CD4-positive, CD25-positive, alpha-beta regulatory T cell (primary cell): ENCODE results near the gene EML2. TPM values are rescaled to one million over a fixed set of nuclear protein-coding genes. Genes with fewer than 3 reads are reported as not detected.
"Not testable (repeated sequence)": the region's sequence is repeated elsewhere in the genome, so short reads cannot be mapped to it uniquely, and the experiment has no call there.

Experiments
- ATAC-seq, 2 donors: fragments of 150-1000 bp; cut with Tn5 transposase; one replicate each; pipeline ENCODE4 v1.10.0; 2021; ENCODE audit warnings: low read depth in 2 of 2, moderate number of reproducible peaks in 2 of 2, moderate library complexity in 1 of 2
- DNase-seq, 3 donors: peaks; one replicate each; pipeline versions ENCODE4 v3.0.0 to v3.0.0-alpha.2; 2012 to 2022; ENCODE audit warnings: mixed read lengths in 1 of 3
- H3K27ac ChIP-seq: one replicate; pipeline ENCODE4 v1.7.0; 2013; ENCODE audit warnings: mild to moderate bottlenecking, low read length; ENCODE audit not compliant: insufficient read depth, poor library complexity, severe bottlenecking
- H3K27me3 ChIP-seq: one replicate; pipeline ENCODE4 v1.7.0; 2013; ENCODE audit warnings: low read length; ENCODE audit not compliant: control insufficient read depth, insufficient read depth
- H3K36me3 ChIP-seq: one replicate; pipeline ENCODE4 v1.7.0; 2013; ENCODE audit warnings: mild to moderate bottlenecking, low read length, moderate library complexity; ENCODE audit not compliant: control insufficient read depth, insufficient read depth
- H3K4me1 ChIP-seq: 2 replicates; pipeline ENCODE4 v1.7.0; 2013; ENCODE audit warnings: mild to moderate bottlenecking, low read length; ENCODE audit not compliant: insufficient read depth, control insufficient read depth, poor library complexity, severe bottlenecking
- H3K4me3 ChIP-seq: one replicate; pipeline ENCODE4 v1.7.0; 2013; ENCODE audit warnings: low read depth, mild to moderate bottlenecking, low read length, moderate library complexity
- H3K9me3 ChIP-seq, 2 experiments: 1 replicate in 1 of 2; 2 replicates in 1 of 2; pipeline ENCODE4 v1.7.0; 2013; ENCODE audit warnings: low read length in 2 of 2, mild to moderate bottlenecking in 1 of 2, moderate library complexity in 1 of 2; ENCODE audit not compliant: control insufficient read depth in 2 of 2
- H3K27ac Mint-ChIP-seq, 3 donors: one replicate each; pipeline ENCODE4 v1.8.0; 2020 to 2022; ENCODE audit warnings: mild to moderate bottlenecking in 3 of 3, mixed read lengths in 3 of 3, moderate library complexity in 2 of 3
- H3K27me3 Mint-ChIP-seq: one replicate; pipeline ENCODE4 v1.8.0; 2022; ENCODE audit warnings: mild to moderate bottlenecking, mixed read lengths
- H3K36me3 Mint-ChIP-seq: one replicate; pipeline ENCODE4 v1.8.0; 2020; ENCODE audit warnings: mixed read lengths
- H3K4me1 Mint-ChIP-seq, 4 donors: one replicate each; pipeline ENCODE4 v1.8.0; 2020 to 2022; ENCODE audit warnings: mixed read lengths in 4 of 4, mild to moderate bottlenecking in 1 of 4
- H3K4me3 Mint-ChIP-seq, 4 donors: one replicate each; pipeline ENCODE4 v1.8.0; 2020 to 2022; ENCODE audit warnings: mild to moderate bottlenecking in 4 of 4, mixed read lengths in 4 of 4, moderate library complexity in 3 of 4
- H3K9me3 Mint-ChIP-seq, 7 donors: one replicate each; pipeline ENCODE4 v1.8.0; 2020 to 2022; ENCODE audit warnings: mixed read lengths in 7 of 7, mild to moderate bottlenecking in 3 of 7, moderate library complexity in 2 of 7
- polyA plus RNA-seq, 4 donors: library from polyadenylated mRNA; unstranded; fragments of 300-500 nt; fragmentation: Illumina TruSeq; gene quantifications; one replicate each; pipeline ENCODE4 v1.2.3, GENCODE V29; 2021
- total RNA-seq: library from RNA; stranded (reverse); gene quantifications from one replicate; pipeline ENCODE4 v1.2.3, GENCODE V29; 2022

EML2 gene
- total and polyA plus RNA-seq, 5 donors from 2014 or later: 15.1 to 90.0 (median 21.2) TPM

GRCh38 chr19:45637890-45638667 lies 1.1 kb downstream of the EML2 start:
- H3K4me1 ChIP-seq: peaks cover 45% of the 10 kb centered on the region
- ATAC-seq (no peak), DNase-seq (no peak)
- no peaks in the 10 kb centered on the region for H3K9me3 ChIP-seq
- H3K4me3 ChIP-seq: peak overlapping the region; percentile 70
- peaks cover 3% of the 10 kb centered on the region for H3K36me3 Mint-ChIP-seq
- H3K9me3 Mint-ChIP-seq: no peaks in the 10 kb centered on the region
- no peaks in the 10 kb centered on the region for H3K27me3 ChIP-seq
- peaks cover 1% of the 10 kb centered on the region for H3K36me3 ChIP-seq
- H3K4me3 Mint-ChIP-seq: peak overlapping the region; percentile 72 to 98 (median 94)
- peaks cover 12 to 50% (median 22%) of the 10 kb centered on the region in 4 donors for H3K4me1 Mint-ChIP-seq
- no peak overlapping the region for H3K27ac ChIP-seq
- peaks cover 2% of the 10 kb centered on the region for H3K27me3 Mint-ChIP-seq
- peak overlapping the region in 2 of 3 donors; percentile 90 to 95 for H3K27ac Mint-ChIP-seq

GRCh38 chr19:45636902-45637301 lies 2.3 kb downstream of the EML2 start:
- H3K4me3 Mint-ChIP-seq: peak overlapping the region in 1 of 4 donors; percentile 44
- no peaks in the 10 kb centered on the region for H3K27me3 Mint-ChIP-seq
- H3K36me3 Mint-ChIP-seq: peaks cover 3% of the 10 kb centered on the region

GRCh38 chr19:45636275-45636674 lies 2.9 kb downstream of the EML2 start:
- Histone ChIP-seq H3K27ac (no peak overlapping the region), H3K9me3 (no peaks in the 10 kb centered on the region), H3K27me3 (no peaks in the 10 kb centered on the region), H3K4me3 (no peak overlapping the region), H3K4me1 (peaks cover 28% of the 10 kb centered on the region), H3K36me3 (peaks cover 3% of the 10 kb centered on the region)
- Mint-ChIP-seq H3K4me3 (peak overlapping the region in 1 of 4 donors; percentile 58), H3K27me3 (no peaks in the 10 kb centered on the region), H3K27ac (no peak overlapping the region), H3K9me3 (no peaks in the 10 kb centered on the region), H3K4me1 (peaks cover 7 to 37% (median 13%) of the 10 kb centered on the region in 4 donors), H3K36me3 (peaks cover 3% of the 10 kb centered on the region)
- DNase-seq (no peak), ATAC-seq (no peak)

More at GRCh38 chr19:45636902-45637301, 2.3 kb downstream of the EML2 start:
- DNase-seq: no peak
- peaks cover 3% of the 10 kb centered on the region for H3K36me3 ChIP-seq
- ATAC-seq: no peak
- peaks cover 34% of the 10 kb centered on the region for H3K4me1 ChIP-seq
- H3K4me1 Mint-ChIP-seq: peaks cover 9 to 43% (median 17%) of the 10 kb centered on the region in 4 donors
- no peaks in the 10 kb centered on the region for H3K9me3 ChIP-seq
- no peaks in the 10 kb centered on the region for H3K27me3 ChIP-seq
- no peak overlapping the region for H3K4me3 ChIP-seq
- H3K9me3 Mint-ChIP-seq: no peaks in the 10 kb centered on the region
- H3K27ac Mint-ChIP-seq: no peak overlapping the region
- H3K27ac ChIP-seq: no peak overlapping the region

- no peaks in the 10 kb centered on the region for H3K9me3 Mint-ChIP-seq
- H3K27ac Mint-ChIP-seq: peak overlapping the region in 1 of 3 donors; percentile 32
- H3K27me3 ChIP-seq: no peaks in the 10 kb centered on the region
- H3K27ac ChIP-seq: no peak overlapping the region
- peaks cover 18% of the 10 kb centered on the region for H3K36me3 ChIP-seq
- H3K4me3 ChIP-seq: no peak overlapping the region
- H3K27me3 Mint-ChIP-seq: no peaks in the 10 kb centered on the region
- H3K4me1 ChIP-seq: no peaks in the 10 kb centered on the region
- no peaks in the 10 kb centered on the region for H3K9me3 ChIP-seq
- DNase-seq (peak in 1 of 3 donors; percentile 8), ATAC-seq (no peak)
- H3K4me3 Mint-ChIP-seq: peak overlapping the region in 1 of 4 donors; percentile 1
- H3K36me3 Mint-ChIP-seq: no peaks in the 10 kb centered on the region
- H3K4me1 Mint-ChIP-seq: peaks cover 0 to 8% (median 0%) of the 10 kb centered on the region in 4 donors
Observed at GRCh38 chr19:45632468-45633196, 6.6 kb downstream of the EML2 start.

- Mint-ChIP-seq H3K27me3 (no peaks in the 10 kb centered on the region), H3K4me3 (no peak overlapping the region), H3K27ac (no peak overlapping the region), H3K36me3 (peaks cover 3% of the 10 kb centered on the region), H3K4me1 (peaks cover 0 to 5% (median 0%) of the 10 kb centered on the region in 4 donors), H3K9me3 (no peaks in the 10 kb centered on the region)
- Histone ChIP-seq H3K9me3 (no peaks in the 10 kb centered on the region), H3K27ac (no peak overlapping the region), H3K27me3 (no peaks in the 10 kb centered on the region), H3K4me1 (no peaks in the 10 kb centered on the region), H3K36me3 (peaks cover 29% of the 10 kb centered on the region), H3K4me3 (no peak overlapping the region)
- no peak for ATAC-seq
- DNase-seq: peak in 1 of 3 donors; percentile 47
Observed at GRCh38 chr19:45630463-45630862, 8.7 kb downstream of the EML2 start.

- Histone ChIP-seq H3K27me3 (no peaks in the 10 kb centered on the region), H3K27ac (no peak overlapping the region), H3K4me3 (no peak overlapping the region), H3K36me3 (peaks cover 31% of the 10 kb centered on the region), H3K9me3 (no peaks in the 10 kb centered on the region), H3K4me1 (no peaks in the 10 kb centered on the region)
- no peaks in the 10 kb centered on the region for H3K9me3 Mint-ChIP-seq
- peaks cover 4% of the 10 kb centered on the region for H3K36me3 Mint-ChIP-seq
- DNase-seq (no peak), ATAC-seq (no peak)
- peaks cover 0 to 5% (median 0%) of the 10 kb centered on the region in 4 donors for H3K4me1 Mint-ChIP-seq
- H3K27me3 Mint-ChIP-seq: no peaks in the 10 kb centered on the region
- peak overlapping the region in 2 of 3 donors; percentile 14 to 31 for H3K27ac Mint-ChIP-seq
- H3K4me3 Mint-ChIP-seq: no peak overlapping the region
Observed at GRCh38 chr19:45629704-45630103, 9.5 kb downstream of the EML2 start.

GRCh38 chr19:45628219-45628618 lies 11.0 kb downstream of the EML2 start:
- peaks cover 43% of the 10 kb centered on the region for H3K36me3 ChIP-seq
- not testable (repeated sequence) for H3K4me3 ChIP-seq, H3K27me3 ChIP-seq, H3K9me3 Mint-ChIP-seq, H3K4me1 ChIP-seq, H3K4me3 Mint-ChIP-seq, H3K9me3 ChIP-seq, H3K27me3 Mint-ChIP-seq, H3K27ac Mint-ChIP-seq, H3K4me1 Mint-ChIP-seq, H3K27ac ChIP-seq, DNase-seq, ATAC-seq
- peaks cover 12% of the 10 kb centered on the region for H3K36me3 Mint-ChIP-seq
